A204.1 (cell line): ENCODE results near the gene ADAMTS4.

ENCODE experiments used
- FAIRE-seq: peaks from 2 replicates; lab custom pipeline; 2012; peaks lifted over from hg19 to GRCh38; lab: Jason Lieb, UNC

ADAMTS4 gene

DNA sequence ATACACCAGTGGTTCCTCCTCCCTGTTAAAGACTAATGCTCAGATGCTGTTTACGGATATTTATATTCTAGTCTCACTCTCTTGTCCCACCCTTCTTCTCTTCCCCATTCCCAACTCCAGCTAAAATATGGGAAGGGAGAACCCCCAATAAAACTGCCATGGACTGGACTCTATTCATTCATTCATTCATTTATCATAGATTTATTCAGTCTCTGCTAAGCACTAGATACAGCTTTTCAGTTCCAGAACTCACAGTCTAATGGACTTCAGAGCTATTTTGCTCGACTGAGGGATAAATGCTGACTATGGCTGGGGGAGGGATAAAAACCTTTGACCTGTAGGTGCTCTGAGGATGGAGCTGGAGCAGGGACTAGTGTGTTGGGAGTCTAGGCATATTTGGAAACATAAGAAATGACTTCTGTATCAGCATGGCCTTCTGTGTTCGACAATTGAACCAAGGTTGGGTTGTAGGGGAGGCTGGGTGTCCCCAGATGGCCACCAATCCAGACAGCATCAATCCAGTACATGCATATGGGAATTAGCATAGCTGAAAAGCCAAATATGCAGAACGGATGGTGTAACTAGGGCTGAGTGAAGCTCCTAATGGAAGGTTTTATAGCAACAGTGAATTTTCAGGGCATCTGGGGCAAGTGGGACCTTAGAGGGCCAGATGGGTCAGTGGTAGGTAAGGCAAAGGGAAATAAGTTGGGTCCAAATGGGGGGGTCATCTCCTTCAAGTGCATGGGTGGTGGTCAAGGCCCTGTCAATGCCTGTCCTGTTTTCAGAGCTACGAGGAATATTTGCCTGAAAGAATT, 20.4 kb upstream of the ADAMTS4 start:
- FAIRE-seq: no peak

DNA sequence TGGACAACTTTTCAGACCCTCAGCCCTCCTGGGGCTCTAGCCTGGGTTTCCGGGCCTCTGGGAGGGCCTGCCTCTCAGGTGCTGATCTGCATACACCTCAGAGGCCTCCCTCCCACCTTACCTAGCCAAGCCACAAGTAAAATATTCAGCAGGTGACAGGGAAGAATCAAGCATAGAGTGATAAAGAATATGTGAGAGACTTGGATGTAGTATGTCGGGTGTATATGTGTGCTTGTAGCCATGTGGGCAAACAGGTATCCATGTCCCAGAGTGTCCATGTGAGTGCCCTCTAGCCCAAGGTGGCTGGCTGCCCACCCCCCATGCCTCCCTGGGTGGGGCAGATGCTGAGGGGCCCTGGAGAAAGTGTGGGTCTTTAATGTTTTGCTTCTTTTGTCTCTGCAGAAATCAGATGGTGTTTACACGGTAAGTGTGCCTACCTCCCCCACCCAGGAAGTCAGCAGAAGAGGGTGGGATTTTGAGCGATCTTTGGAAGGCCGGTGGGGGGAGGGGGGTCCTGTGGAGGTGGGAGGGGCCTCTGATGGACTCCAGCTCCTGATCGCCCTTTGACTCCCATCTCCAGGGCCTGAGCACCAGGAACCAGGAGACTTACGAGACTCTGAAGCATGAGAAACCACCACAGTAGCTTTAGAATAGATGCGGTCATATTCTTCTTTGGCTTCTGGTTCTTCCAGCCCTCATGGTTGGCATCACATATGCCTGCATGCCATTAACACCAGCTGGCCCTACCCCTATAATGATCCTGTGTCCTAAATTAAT, 19.6 kb upstream of the ADAMTS4 start:
- no peak for FAIRE-seq

DNA sequence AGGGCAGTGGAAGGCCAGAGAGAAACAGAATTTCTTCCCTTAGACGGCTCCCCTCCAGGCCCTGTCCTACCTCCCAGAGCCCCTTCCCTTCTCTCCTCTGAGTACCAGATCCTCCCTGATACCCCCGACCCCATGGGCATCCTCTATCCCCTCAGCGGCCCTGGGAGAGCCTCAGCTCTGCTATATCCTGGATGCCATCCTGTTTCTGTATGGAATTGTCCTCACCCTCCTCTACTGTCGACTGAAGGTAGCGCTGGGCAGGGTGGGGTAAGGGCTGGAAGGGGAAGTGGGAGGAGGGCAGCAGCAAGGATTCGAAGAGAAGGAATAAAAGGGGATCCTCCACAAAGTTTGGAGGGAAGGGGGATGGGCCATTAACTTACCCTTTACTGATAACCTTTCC, 19.0 kb upstream of the ADAMTS4 start:
- no peak for FAIRE-seq

DNA sequence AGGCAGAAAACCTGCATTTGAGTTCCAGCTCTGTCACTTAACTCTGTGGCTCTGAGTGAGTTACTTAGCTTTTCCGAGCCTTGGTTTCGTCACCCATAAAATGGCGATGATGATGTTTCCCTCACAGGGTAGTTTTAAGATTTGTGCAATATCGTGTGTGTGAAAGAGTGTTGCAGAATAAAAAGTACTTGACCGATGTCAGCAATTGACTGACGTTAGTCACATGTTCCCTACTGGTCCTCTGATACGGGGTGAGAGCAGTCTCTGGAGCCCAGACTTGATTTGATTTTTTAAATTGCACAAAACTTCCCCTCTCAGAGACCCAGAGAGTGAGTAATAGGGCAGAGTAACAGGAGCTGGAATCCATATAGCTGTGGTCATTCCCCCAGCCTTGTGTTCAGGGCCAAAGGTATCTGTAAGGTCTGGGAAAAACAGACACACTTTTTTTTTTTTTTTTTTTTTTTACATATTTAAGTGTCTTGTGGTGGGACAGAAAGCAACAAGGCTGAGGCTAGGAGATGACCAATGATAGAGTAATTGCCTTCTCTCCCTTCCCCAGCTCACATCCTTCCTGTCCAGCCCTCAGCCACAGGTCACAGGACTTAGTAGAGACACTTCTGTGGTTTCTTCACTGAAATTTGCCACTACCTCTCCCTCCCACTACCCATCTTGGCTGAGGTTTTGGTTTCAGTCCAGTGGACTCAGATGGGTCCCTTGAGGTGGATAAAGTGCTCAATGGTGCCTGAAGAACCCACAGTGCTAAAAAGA, 18.3 kb upstream of the ADAMTS4 start:
- FAIRE-seq: no peak

DNA sequence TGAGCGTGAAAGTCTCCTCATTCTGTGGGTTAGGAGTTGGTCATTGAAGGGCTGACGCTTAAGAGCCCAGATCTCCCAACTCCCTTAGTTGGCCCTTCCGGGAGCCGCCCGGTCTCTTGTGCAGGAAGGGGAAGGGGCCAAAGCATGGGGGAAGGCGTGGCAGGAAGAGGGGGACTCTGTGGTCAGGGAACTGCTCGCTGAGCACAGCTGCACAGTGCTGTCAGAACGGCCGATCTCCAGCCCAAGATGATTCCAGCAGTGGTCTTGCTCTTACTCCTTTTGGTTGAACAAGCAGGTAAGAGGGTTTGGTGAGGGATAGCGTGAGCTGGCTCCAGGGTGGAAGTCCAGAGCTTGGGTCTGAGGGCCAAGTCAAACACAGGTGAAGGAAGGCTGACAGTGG, 16.2 kb upstream of the ADAMTS4 start, which contains the start of gene FCER1G:
FCER1G (plus strand) TSS at position 220 of the 400 bp plus-strand sequence; CDS start at position 247, 27 bp downstream.
- no peak for FAIRE-seq

DNA sequence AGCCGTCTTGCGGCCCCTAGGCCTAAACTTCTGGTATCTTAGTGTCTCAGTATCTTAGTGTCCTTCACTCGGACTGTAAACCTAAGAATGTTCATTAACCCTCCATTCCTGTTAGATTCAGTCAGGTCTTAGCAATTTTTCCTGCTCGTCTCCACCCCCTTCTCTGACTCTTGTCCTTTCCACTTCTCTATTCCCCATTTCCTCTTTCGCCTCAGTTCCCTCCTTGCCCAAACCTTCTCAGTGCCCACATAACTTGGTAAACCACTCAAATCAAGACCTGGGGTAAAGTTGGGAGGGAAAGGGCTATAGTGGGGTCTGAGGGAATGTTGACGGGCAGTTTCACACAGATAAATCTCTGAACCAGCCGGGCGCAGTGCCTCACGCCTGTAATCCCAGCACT, 15.5 kb upstream of the ADAMTS4 start:
- FAIRE-seq: no peak

DNA sequence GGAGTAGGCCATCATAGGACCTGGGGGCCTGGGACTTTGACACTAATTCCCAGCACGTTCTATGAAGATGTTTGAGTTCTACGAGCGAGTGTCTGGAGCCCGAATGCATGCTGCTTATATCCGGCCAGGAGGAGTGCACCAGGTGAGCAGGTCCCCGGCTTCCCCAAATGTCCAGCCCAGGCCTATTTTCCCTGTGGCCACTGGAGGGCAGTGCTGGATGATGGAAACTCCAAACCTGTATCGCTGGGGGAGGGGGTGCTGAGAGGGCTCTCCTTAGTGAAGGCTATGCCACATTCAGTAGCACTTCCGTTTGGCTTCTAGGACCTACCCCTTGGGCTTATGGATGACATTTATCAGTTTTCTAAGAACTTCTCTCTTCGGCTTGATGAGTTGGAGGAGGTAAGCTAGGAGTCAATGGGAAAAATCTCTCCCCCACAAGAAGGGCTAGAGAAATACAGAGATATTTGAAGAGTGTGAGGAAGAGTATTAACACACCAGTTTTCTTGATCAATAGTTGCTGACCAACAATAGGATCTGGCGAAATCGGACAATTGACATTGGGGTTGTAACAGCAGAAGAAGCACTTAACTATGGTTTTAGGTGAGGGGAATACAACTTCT, 11.0 kb upstream of the ADAMTS4 start:
- no peak for FAIRE-seq

DNA sequence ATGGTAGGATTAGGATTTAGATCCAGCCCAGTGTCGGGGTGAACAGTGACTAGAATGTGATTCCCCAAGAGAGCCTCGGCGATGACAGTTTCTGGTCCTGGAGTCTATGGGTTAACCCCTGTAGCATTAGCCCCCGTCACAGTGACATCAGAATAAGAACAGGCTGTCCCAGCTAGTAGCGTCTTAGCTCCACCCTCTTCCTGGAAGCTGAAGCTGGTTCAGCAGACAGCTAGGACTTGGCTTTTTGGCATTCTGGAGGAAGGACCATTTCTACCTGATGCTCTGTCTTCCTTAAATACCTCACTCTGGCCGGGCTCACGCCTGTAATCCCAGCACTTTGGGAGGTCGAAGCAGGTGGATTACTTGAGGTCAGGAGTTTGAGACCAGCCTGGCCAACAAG, 8.3 kb upstream of the ADAMTS4 start:
- no peak for FAIRE-seq

DNA sequence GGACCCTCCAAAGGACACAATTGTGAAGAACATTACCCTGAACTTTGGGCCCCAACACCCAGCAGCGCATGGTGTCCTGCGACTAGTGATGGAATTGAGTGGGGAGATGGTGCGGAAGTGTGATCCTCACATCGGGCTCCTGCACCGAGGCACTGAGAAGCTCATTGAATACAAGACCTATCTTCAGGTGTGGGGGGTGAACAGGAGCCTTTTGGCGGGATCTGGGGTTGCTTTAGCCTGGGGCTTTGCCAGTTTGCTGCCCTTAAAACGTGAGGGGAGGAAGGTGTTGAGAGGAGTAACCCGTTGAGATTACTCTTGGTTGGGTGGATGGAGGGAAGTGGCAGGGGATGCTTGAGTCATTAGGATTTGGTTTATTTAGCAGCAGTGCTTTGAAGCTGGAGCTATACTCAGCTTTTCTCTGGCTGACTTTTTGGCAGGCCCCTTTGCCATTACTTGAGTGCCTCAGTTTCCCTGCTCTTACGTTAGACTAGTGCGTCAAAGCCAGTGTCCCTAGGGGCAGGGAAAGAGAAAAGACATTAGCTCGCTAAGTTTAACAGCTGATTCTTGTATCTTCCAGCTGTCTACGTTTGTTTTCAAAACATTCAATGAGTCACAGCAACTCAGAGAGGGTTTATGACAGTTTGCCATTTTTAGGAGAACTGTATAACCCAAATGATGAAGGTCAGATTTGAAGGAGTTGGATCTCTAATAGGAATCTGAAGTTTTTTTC, 7.7 kb upstream of the ADAMTS4 start:
- FAIRE-seq: no peak

DNA sequence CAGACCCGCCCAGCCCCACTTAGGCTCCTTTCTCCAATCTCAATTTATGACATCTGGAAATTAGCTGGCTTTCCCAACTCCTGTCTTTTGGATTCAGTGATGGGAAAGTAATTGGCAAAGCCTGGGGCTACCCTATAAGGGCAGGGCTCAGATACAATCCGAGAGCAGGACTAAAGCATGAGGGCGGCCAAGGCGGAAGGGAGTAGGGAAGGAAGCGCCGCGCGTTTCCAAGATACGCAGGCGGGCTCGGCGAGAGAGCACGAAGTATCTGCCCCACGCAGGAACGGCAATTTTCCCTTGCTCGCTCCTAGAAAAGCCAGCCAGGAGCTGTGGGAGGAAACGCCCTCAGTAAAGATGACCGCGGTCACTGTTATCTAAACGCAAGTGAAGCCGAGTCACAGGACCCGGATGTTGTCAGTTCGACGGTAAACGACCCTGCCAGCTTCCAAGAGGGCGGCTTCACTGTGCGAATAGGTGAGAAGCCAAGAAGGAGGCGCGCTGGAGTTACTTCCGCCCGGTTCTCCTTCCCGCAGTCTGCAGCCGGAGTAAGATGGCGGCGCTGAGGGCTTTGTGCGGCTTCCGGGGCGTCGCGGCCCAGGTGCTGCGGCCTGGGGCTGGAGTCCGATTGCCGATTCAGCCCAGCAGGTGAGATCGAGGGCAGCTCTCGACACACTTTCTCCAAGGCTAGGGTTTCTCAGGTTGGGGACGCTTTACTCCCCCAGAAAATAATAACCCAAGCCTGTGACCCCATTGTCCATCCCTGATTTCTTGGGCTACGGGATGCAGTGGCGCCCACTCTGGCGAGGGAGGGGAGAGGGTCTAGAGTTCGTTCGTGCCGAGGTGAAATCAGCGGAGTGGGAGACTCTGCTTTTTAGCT, 3.2 kb upstream of the ADAMTS4 start, which contains the start of gene NDUFS2:
NDUFS2 (plus strand) TSS at position 532 of the 877 bp plus-strand sequence; CDS start at position 551, 19 bp downstream.
- FAIRE-seq: peak; percentile 97

DNA sequence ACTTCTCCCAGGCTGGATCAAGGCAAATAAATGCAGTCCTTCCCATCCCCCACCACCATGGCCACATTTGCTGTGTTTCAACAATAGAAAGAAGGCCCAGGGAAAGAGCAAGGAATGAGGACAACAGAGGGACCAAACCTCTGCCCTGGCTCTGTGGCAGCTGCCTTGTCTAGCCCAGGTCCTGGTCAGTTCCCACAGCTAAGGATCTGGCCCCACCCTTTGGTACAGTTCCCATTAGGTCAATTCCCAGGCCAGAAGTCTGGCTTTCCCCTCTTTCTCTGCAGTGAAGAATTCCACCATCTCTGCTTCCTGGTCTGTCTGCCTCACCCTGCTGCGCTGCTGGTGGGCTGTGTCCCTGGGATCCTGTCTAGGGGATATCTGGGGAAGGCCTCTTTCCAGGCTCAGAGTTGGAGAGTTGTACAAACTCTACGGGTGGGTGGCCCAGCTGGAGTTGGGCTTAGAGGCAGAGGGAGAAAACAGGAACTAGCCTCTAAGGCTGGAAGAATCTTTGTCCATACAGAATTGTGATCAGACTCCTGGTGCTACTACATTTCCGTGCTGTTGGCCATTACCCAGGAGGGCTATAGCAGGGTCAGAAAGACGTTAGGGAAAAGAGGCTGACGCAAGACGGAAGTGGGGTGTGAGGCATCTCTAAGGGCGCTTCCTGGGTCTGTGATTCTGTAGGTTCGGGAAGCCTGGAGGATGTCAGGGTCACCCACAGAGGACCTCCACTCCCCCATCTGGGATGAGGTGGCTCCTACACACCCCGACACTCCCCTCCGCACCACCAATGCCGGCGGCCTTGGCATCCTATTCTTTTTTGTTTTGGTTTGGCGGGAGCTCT, 2.4 kb upstream of the ADAMTS4 start:
- no peak for FAIRE-seq

DNA sequence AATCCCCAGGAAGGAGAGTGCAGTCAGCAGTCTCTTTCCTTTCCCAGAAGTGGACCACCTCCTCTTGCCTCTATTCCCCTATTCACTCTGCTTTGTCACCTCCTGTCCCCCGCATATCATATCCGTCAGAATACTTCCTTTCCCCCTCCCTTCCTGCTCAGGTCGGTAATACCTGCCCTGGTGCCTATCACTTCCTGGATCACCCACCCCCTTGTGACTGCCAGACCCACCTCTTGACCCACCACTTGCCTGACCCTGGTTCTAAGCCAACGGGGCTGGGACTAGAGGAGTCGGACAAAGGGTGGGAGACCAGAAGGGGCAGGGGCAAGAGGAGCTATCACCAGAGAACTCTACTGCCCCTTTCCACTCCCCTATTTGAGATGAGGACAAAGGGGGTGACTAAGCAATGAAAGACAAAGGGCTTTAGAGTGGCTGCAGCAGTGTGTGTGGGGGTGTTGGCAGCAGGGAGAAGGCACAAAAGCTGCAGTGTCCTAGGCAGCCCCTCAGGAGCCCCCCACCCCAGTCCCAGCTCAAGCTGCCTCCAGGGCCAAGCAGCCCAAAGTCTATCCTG, 1.7 kb upstream of the ADAMTS4 start:
- no peak for FAIRE-seq

DNA sequence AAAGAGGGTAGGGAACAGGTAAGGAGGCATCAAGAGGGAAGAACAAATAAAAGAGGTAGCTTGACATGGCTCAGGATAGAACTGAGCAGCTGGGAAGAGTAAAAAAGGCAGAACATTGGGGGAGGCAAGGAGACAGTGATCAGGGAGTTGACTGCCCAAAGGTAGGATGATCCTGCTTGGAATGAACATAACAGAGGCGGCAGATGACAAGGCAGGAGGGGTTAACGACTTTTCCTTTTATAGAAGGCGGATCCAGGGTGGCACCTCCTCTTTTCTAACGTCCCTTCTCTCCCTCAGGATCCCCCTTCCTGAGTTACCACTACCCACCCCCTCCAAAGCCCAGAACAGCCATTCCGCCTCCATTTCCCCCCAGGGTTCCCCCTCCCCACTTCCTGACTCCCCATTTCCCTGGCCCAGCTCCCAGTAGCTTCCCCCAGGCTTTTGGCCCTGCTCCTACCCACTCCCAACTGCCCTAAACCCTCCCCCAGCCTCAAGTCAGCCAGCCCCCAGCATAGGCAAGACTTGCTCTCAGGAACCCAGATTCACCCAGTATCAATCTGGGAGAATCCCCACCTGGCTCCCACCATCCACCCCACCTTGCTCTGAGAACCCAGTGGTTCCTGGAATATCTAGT, 769 bp upstream of the ADAMTS4 start:
- FAIRE-seq: no peak

DNA sequence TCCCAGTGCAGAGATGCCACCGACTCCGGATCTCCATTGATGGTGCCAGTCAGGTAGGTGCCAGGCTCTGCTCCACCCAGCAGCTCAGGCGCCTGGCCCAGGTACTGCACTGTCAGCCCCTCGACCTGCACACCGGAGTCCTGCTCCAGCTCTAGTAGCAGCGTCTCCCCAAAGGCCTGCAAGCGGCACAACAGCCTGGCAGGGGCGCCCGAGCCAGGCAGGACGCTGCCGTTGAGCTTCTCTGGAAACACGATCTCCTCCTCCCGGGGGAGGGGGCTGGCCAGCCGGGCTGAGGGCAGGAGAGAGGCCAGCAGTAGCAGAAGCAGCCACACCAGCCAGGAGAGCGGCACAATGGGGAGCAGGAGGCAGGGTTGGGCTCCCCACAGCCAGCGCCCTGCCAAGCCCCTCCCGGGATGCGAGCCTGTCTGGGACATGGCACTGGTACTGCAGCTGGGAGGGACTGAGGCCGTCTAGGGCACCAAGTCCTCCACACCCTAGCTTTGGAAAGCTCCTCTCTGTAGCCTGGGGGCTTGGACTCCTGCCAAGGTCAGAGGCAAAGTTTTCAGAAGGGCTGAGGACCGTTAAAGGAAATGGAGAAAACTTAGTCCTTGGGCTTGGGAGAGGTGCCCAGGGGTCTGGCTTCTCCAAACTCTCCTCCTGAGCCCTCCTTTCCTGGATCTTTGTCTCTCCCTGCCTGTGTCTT, 509 bp downstream of the ADAMTS4 start:
- FAIRE-seq: no peak

DNA sequence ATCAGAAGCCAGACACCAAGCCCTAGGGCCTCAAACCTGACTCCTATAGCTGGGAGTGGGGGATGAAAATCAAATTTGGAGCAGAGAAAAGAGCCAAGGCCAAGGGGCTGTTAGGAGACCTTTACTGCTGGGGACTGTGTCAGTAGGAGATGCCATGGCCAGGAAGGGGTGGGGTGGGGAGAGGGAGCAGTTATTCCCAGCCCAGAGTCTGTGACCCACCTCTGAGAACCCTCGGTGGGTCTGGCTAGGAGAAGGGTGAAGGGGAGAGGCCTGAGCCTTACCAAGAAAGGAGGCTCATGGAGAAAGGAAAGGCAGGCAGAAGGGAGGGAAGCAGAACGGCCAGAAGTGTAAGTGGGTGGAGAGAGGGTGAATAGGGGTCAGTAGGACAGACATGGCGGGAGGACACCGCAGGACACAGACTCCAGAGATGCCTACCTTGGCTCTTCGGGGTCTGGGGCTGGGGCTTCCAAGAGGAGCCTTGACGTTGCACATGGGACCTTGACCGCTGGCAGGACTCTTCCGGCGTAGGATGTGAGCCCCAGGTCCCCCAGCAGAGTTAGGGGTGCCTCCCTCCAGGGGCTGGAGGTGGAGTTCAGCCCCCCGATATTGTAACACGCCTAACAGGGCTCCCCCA, 1.2 kb downstream of the ADAMTS4 start:
- FAIRE-seq: no peak

DNA sequence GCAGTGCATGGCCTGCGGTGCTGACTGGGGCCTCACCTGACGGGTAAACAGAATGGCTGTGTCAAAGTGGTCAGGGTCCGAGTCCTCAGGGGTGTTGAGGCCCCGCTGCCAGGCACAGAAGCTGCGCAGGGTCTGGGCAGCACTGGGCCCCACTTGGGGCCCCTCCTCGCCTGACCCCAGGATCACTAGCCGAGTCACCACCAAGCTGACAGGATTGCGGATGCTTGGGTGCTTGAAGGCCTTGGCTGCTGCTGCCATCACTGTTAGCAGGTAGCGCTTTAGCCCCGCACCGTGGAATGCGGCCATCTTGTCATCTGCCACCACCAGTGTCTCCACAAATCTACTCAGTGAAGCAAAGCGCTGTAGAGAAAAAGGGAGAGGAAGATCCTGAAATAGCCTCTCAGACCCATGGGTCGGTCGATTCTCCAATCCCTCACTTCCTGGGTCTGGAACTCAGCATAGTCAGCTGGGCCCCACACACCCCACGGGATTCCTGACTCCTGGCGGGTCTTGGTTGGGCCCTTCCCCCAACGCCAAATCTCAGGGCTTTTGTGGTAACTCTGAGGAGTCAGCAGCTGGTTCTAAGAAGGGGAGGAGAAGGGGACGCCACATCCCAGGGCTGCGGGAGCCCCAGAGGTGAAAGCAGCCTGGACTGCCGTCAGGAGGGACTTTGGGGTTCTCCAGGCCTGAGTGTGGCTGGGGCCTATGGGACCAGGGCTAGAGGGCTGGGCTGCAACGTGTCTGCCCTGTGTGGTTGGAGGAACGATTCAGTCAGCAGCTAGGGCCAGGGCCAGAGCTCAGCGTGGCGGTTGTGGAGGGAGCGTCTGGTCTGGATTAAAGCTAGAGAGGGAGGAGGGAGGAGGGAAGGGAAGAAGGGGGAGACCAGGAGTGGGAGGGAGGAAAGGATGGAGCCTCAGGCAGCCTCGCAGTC, 2.1 kb downstream of the ADAMTS4 start:
- FAIRE-seq: no peak
